Nephron (organoid): ENCODE data around the gene MIOX.

Source experiments
- H3K27ac Mint-ChIP-seq, 3 experiments: 2 replicates each; pipeline ENCODE4 v1.8.0; 2020; ENCODE audit warnings: mixed read lengths in 3 of 3, mild to moderate bottlenecking in 2 of 3, moderate library complexity in 1 of 3
- H3K27me3 Mint-ChIP-seq: 2 replicates; pipeline ENCODE4 v1.8.0; 2021; ENCODE audit warnings: low read depth, mild to moderate bottlenecking, moderate library complexity, mixed read lengths
- H3K36me3 Mint-ChIP-seq: 2 replicates; pipeline ENCODE4 v1.8.0; 2020; ENCODE audit warnings: low read depth, mixed read lengths
- H3K4me1 Mint-ChIP-seq: 2 replicates; pipeline ENCODE4 v1.8.0; 2020; ENCODE audit warnings: mixed read lengths
- H3K4me3 Mint-ChIP-seq, 3 experiments: 2 replicates each; pipeline ENCODE4 v1.8.0; 2020; ENCODE audit warnings: mild to moderate bottlenecking in 3 of 3, mixed read lengths in 3 of 3, moderate library complexity in 2 of 3
- H3K9me3 Mint-ChIP-seq: 2 replicates; pipeline ENCODE4 v1.8.0; 2020; ENCODE audit warnings: mixed read lengths
- TF ChIP-seq, protein P1 (sequence below), 3 experiments: fragments of 200-600 bp; sonication (generic); IDR thresholded peaks; one replicate each; pipeline ENCODE4 v1.5.0; 2021; ENCODE audit warnings: antibody characterized with exemption in 3 of 3; ENCODE audit not compliant: unreplicated experiment in 3 of 3

Gene MIOX

DNA sequence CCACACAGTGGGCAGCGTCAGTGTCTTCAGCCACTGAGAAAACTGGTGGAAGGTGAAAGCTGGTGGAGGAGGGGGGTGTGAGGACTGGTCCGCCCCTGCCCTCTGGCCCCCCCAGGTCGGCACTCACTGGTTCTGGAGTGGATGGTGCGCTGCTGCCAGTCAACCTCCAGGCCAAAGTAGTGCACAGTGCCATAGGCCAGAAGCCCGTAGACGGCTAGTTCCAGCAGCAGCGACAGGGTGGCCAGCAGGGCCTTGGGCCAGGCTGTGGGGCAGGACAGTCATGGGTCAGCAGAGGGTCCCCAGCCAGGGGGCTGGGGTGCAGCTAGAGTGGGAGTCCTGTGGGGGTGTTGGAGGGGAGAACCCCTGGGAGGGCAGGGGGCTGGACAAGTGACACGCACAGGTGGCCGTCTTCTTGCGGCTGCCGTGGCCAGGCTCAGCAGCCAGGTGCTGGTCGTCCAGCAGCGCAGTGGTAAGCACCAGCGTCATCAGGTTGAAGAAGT, 18.7 kb downstream of the MIOX start:
- no peak overlapping the region for H3K27ac Mint-ChIP-seq
- peak overlapping the region in 2 of 3 experiments; percentile 21 to 41 for H3K4me3 Mint-ChIP-seq
- H3K4me1 Mint-ChIP-seq, result peaks cover 12% of the 10 kb centered on the region
- H3K27me3 Mint-ChIP-seq, result no peaks in the 10 kb centered on the region
- H3K36me3 Mint-ChIP-seq, result no peaks in the 10 kb centered on the region
- no peaks in the 10 kb centered on the region for H3K9me3 Mint-ChIP-seq
- TF ChIP-seq, protein P1, sequence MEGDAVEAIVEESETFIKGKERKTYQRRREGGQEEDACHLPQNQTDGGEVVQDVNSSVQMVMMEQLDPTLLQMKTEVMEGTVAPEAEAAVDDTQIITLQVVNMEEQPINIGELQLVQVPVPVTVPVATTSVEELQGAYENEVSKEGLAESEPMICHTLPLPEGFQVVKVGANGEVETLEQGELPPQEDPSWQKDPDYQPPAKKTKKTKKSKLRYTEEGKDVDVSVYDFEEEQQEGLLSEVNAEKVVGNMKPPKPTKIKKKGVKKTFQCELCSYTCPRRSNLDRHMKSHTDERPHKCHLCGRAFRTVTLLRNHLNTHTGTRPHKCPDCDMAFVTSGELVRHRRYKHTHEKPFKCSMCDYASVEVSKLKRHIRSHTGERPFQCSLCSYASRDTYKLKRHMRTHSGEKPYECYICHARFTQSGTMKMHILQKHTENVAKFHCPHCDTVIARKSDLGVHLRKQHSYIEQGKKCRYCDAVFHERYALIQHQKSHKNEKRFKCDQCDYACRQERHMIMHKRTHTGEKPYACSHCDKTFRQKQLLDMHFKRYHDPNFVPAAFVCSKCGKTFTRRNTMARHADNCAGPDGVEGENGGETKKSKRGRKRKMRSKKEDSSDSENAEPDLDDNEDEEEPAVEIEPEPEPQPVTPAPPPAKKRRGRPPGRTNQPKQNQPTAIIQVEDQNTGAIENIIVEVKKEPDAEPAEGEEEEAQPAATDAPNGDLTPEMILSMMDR (IDR thresholded peaks at IDR 0.05; ENCODE audit: unreplicated experiment in 3 of 3), result no peak

DNA sequence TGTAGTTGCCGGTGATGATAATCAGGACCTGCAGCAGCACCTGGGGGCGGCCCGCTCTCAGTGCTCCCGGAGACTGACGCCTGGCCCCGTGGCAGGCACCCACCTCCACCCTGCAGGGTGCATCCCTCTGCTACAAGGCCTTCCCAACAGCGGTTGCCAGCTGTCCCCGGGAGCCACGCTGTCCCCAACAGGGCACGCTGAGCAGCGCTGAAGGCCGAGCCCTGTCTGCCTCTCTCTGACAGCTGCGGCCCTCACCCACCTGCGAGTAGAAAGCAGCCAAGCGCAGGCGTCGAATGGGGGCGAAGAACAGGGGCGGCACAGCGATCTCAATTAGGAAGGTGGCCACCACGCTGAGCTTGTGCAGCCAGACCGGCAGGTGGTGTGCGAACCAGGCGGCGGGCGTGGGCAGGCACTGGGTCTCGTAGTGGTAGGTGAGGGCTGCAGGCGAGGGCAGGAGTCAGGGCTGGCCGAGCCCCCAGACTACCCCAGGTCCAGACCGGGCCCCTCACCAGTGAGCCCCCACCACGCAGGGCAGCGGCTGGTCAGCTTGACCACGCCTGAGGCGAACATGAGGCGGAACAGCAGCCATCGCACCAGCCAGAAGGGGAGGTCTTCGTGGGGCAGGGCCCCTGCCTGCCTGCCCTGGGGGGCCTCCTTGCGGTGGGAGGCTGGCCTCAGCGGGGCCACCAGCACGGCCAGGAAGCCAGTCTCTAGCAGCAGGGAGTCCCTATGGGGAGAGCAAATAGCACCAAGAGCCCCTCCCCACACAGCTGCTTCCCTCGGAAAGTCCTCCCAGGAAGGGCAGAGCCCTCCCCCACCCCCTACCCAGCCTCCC, 19.3 kb downstream of the MIOX start:
- H3K4me1 Mint-ChIP-seq, result peaks cover 12% of the 10 kb centered on the region
- H3K27ac Mint-ChIP-seq, result no peak overlapping the region
- TF ChIP-seq, protein P1 (IDR thresholded peaks at IDR 0.05; ENCODE audit: unreplicated experiment in 3 of 3), result no peak
- no peaks in the 10 kb centered on the region for H3K27me3 Mint-ChIP-seq
- H3K4me3 Mint-ChIP-seq, result peak overlapping the region; percentile 93 to 97 (median 94)
- H3K9me3 Mint-ChIP-seq, result no peaks in the 10 kb centered on the region
- no peaks in the 10 kb centered on the region for H3K36me3 Mint-ChIP-seq

DNA sequence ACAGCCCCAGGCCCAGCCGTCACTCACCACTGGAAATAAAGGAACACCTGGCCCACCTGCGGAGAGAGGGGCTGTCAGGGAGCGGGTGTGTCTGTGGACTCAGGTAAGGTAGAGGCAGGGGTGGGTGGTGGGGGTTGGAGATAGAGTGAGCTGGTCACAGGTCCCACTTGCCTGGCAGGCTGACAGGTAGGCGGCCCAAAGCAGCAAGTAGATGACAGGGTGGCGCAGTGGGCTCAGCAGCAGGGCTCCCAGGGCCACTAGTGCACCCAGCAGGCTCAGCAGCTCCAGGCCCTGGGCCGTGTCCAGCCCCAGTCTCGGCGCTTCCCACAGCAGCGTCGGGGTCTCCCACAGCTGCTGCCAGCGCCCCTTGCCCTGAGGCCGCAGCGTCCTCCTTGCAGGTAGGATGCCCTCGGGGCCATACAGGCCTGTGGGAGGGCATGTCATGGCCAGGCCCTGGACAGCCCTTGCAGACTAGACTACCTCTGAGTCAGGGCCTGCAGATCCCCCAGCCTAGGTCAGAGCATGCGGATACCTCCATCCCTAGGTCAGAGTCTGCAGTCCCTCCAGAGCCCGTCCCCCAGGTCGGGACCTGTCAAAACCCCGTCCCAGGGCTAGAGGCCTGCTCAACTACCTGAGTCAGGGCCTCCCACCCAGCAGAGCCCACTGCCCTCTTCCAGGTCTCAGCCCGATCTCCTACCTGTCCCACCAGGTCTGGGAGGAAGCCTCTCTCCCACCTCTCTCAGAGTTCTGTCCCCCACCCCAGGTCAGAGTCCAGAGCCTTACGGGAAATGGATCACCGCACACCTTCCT, 20.2 kb downstream of the MIOX start:
- Mint-ChIP-seq H3K9me3 (no peaks in the 10 kb centered on the region), H3K27ac (peak overlapping the region; percentile 37 to 75 (median 63)), H3K4me3 (peak overlapping the region; percentile 93 to 97 (median 94)), H3K27me3 (no peaks in the 10 kb centered on the region), H3K4me1 (peaks cover 12% of the 10 kb centered on the region), H3K36me3 (no peaks in the 10 kb centered on the region)
- TF ChIP-seq, protein P1 (IDR thresholded peaks at IDR 0.05; ENCODE audit: unreplicated experiment in 3 of 3), result no peak

DNA sequence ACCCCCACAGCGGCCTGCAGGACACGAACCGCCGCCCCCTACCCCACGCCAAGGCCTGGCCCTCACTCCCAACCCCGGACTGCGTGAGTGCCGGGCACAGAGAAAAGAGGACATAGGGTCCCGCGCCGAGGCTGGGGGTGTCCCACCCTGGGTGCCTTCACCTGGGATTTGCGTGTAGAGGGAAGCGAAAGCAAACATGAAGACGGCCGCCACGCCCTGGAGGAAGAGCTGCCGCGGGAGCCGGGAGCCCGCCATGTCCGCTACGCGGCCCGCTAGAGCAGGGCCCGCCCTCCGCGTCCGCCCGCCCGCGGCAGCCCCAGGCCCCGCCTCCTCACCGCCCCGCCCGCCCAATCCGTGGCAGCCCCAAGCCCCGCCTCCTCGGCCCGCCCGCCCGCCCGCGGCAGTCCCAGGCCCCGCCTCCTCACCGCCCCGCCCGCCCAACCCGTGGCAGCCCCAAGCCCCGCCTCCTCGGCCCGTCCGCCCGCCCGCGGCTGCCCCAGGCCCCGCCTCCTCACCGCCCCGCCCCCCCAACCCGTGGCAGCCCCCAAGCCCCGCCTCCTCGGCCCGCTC, 20.8 kb downstream of the MIOX start, which contains the start of gene LMF2:
Gene LMF2, minus strand, starts transcription at position 282 of the 570 bp plus-strand sequence. Its CDS starts 27 bp downstream, at position 255.
- TF ChIP-seq, protein P1 (IDR thresholded peaks at IDR 0.05; ENCODE audit: unreplicated experiment in 3 of 3), result no peak
- H3K36me3 Mint-ChIP-seq, result peaks cover 5% of the 10 kb centered on the region
- no peaks in the 10 kb centered on the region for H3K9me3 Mint-ChIP-seq
- H3K4me1 Mint-ChIP-seq, result peaks cover 12% of the 10 kb centered on the region
- H3K27ac Mint-ChIP-seq, result peak within 1 kb of the TSS; percentile 81 to 96 (median 91)
- no peaks in the 10 kb centered on the region for H3K27me3 Mint-ChIP-seq
- H3K4me3 Mint-ChIP-seq, result peak within 1 kb of the TSS; percentile 95 to 97 (median 96)

DNA sequence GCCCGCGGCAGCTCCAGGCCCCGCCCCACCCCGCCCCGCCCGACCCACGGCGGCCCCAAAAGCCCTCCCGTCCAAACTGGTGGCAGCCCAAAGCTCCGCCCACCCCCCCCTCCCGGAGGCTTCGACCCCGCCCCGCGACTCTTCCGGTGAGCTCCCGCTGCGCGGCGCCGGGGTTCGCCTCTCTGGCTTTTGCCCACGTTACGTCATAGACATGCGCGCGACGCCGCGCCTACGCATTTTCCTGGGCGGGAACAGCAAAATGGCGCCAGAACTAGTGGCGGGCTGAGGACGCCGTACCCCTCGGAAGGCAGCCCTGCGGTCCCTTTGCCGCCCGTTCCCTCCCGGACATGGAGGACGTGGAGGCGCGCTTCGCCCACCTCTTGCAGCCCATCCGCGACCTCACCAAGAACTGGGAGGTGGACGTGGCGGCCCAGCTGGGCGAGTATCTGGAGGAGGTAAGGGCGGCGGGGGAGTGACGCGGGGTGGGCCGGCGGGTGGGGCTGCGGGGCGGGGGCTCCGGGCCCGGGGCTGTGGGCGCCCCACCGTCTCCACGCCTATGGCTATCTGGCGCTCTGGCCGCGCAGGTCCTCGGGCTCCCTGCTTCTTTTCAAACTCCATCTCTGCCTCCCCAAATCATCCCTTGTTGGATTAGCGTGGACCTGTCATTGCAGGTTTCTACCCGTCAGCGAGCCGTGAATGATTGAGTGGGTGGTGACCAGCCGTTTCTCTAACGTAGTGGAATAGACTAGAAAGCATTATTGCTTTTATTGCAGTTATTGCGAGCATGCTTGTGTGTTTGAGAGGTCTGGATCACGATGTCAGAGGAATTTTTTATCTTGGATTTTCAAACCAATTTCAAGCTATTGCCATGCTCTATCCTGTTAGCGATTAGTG, 21.6 kb downstream of the MIOX start, which contains the start of gene NCAPH2:
Gene NCAPH2, plus strand, starts transcription at position 234 of the 894 bp plus-strand sequence. Its CDS starts 114 bp downstream, at position 348.
- Mint-ChIP-seq H3K27me3 (no peaks in the 10 kb centered on the region), H3K4me3 (peak within 1 kb of the TSS; percentile 95 to 97 (median 96)), H3K27ac (peak within 1 kb of the TSS; percentile 81 to 96 (median 91)), H3K4me1 (peaks cover 12% of the 10 kb centered on the region), H3K36me3 (peaks cover 5% of the 10 kb centered on the region), H3K9me3 (no peaks in the 10 kb centered on the region)
- TF ChIP-seq, protein P1 (IDR thresholded peaks at IDR 0.05; ENCODE audit: unreplicated experiment in 3 of 3), result no peak
